Keratinocyte (primary cell): ENCODE measurements around the gene FAM107B.

Source experiments
- EZH2 ChIP-seq: IDR thresholded peaks from one replicate; pipeline ENCODE4 v1.6.1; 2012; ENCODE audit warnings: inconsistent platforms, mild to moderate bottlenecking, low read length, moderate library complexity
- TF ChIP-seq, protein P1 (sequence below), 3 experiments: IDR thresholded peaks in 1 of 3; conservative IDR thresholded peaks in 1 of 3; optimal IDR thresholded peaks in 1 of 3; 2 replicates in 2 of 3; 3 replicates in 1 of 3; pipeline versions ENCODE3 to v1.5.1; 2011; ENCODE audit warnings: low read length in 3 of 3, mild to moderate bottlenecking in 3 of 3, moderate library complexity in 2 of 3, control low read depth in 1 of 3, inconsistent platforms in 1 of 3; ENCODE audit not compliant: insufficient read depth in 2 of 3; ENCODE audit errors: extremely low read depth in 1 of 3

DNA sequence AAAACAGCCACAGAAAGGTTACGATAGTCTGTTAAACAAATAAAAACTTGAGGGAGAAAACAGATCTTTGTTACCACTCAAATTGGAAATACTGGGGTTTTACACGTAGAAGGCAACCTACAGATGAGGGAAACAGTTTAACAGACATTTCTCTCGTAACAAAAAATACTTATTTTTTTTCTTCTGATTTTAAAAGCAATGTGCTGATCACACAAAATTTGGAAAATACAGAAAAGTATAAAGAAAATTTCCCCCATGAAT lies 211.7 kb downstream of the FAM107B start:
- TF ChIP-seq, protein P1, sequence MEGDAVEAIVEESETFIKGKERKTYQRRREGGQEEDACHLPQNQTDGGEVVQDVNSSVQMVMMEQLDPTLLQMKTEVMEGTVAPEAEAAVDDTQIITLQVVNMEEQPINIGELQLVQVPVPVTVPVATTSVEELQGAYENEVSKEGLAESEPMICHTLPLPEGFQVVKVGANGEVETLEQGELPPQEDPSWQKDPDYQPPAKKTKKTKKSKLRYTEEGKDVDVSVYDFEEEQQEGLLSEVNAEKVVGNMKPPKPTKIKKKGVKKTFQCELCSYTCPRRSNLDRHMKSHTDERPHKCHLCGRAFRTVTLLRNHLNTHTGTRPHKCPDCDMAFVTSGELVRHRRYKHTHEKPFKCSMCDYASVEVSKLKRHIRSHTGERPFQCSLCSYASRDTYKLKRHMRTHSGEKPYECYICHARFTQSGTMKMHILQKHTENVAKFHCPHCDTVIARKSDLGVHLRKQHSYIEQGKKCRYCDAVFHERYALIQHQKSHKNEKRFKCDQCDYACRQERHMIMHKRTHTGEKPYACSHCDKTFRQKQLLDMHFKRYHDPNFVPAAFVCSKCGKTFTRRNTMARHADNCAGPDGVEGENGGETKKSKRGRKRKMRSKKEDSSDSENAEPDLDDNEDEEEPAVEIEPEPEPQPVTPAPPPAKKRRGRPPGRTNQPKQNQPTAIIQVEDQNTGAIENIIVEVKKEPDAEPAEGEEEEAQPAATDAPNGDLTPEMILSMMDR (optimal IDR thresholded peaks at IDR 0.05 in 1 of 3, IDR thresholded peaks at IDR 0.05 in 1 of 3, conservative IDR thresholded peaks at IDR 0.05 in 1 of 3; ENCODE audit: extremely low read depth in 1 of 3, insufficient read depth in 2 of 3, low read length in 3 of 3), result no peak
- no peak for TF ChIP-seq EZH2
